Measurements from ENCODE around the gene GOLGA7B.

The GOLGA7B gene

DNA sequence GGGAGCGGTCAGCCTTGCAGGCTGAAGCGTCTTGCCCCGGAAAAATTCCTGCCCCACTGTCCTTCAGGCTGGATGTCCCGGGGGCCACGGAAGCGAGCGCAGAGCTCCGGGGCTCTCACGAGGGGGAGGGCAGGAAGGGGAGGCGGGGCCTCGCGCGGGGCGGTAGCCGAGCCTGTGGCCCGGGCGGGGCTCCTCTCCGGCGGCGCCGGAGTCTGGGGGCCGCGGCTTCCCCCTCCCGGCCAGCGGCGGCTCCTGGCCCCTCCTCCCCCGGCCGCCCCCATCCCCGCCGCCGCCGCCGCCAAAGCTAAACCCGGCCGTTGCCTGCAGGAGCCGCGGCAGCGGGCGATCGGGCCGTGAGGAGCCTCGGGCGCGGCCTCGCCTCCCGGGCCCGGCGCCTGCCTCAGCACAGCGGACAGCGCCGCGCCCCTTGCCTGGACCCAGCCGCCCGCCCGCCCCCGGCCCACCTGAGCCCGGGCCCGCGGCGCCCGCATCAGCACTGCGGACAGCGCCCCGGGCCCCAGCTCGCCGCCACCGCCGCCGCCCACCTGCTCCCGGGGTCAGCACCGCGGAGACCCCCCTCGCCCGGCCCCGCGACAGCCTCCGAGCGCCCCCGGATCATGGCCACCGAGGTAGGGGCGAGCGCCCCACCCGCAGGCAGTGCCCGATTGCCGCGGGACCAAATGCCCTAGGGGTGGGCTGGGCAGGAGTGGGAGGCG lies at the start of gene GOLGA7B:
TSS of gene GOLGA7B (plus strand) at position 157 of the 716 bp plus-strand sequence. CDS start at position 618, 461 bp downstream.
- peak; percentile 83 for DNase-seq

DNA sequence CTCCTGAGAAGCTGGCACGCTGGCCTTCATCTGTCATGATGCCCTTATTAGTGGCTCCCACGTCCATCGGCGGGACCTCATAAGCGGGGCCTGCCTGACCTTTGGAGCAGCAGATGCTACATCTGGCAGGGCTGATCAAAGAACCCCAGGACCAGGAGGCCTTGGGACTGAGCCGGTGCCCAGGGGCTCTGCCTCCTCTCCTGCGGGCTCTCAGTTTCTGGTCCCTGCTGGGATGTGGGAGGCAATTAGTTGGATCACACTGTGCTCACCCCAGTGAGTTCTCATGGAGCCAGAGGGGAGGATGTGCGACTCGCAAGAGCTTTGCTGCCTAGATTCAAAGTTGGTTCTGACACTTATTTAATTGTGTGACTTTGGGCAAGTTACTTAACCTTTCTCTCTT lies 49.2 kb upstream of the GOLGA7B start:
- DNase-seq = no peak

DNA sequence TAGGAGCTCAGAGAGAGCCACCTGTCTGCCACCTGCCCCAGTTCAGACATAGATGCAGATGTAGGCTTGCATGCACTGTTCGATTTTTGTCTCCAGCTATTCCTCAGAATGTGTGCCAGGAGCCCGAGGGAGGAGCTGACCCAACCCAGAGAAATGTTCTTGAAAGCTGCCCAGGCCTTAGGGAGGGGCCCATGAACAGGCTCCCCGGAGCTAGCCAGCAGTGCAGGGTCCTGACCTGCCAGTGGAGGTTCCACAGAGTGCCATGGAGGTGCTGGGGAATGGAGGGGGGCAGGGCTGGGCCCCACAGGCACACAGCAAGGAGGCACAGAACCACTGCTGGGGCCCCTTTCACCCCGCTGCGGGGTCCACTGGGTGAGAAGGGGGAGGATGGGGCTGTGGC lies 48.2 kb upstream of the GOLGA7B start:
- no peak for DNase-seq

DNA sequence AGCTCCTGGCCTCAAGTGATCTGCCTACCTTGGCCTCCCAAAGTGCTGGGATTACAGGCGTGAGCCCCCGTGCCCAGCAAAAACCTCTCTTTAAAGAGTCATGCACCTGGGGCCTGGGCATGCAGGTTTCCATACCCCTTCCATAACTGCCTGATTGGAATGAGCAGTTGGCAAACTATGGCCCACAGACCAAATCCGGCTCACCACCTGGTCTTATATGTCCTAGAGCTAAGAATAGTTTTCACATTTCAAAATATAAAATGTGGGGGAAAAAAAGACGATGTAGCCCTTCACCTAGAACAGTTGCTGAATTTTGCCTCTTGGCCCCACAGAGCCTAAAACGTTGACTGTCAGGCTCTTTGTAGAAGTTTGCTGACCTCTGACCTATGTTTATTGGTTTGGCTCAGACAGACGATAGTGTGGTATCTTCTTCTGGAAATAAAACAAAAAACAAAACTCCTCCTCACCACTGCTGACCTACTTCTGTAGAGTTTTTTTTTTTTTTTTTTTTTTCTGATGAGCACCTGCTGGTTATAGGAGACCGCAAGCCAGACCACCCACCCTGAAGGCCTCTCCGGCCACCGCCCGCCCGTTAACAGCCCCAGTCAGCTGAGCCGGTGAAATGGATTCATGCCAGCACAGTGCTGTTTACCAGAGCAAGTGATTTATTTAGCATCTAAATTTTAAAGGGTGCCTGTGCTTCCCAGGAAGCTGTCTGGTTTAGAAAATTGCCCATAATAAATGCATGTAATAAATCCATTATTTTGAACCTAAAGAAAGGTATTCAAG lies 44.4 kb upstream of the GOLGA7B start:
- DNase-seq = no peak

DNA sequence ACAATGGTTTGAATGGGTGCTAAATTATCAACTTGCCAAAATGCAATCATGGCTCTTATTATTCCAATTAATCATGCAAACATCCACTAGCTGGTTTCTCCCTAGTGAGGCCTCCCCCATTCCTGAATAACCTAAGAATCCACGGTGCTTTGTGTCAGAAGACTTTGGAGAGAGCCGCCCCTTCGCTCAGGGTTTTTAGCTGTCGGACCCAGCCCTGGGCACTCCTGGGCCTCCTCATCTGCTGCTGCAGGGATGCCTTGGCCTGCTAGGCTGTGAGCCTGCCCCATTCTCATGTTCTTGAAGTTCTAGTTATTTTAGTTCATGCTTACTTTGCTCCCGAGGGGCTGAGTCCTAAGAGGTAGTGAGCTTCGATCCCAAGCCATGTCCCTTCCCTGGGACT lies 43.7 kb upstream of the GOLGA7B start:
- no peak for DNase-seq

DNA sequence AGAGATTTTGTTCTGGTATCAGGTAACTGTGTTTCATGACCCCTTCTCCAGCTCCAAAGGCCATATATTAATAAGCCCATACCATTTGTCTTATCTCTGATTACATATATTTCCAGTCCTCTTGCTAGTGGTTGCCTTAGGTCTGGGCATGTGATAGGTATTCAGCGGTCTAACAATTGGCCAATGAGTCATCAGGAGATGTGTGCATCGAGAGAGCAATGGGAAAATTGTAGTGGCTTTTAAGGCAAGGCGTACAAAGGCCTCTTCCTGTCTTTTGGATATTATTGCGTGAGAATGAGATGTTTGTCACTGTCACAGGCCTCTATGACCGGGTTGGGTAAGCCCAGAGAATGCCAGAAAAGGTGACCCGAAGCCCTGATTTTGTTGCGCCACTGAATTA lies 39.2 kb upstream of the GOLGA7B start:
- no peak for DNase-seq

DNA sequence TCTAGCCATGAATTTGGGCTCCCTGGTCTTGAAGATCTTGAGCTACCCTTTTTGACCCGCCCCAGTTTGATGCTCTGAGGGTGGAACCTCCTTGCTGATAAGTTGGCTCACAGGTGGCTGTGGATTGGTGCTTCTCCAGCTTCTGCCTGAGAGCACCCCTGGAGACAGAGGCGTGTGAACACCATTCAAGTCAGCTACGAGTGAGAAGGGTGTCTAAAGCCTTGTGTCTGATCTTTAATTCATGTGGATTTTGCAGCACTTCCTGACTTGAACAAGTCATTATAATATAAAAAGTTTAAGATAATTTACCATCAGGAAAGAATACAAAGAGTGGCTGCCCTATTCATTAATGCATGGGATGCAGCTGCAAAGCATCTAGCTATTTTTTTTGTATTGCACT lies 37.7 kb upstream of the GOLGA7B start:
- no peak for DNase-seq

GRCh38 chr10:97812696-97813095 lies 36.9 kb upstream of the GOLGA7B start:
- no peak for DNase-seq

DNA sequence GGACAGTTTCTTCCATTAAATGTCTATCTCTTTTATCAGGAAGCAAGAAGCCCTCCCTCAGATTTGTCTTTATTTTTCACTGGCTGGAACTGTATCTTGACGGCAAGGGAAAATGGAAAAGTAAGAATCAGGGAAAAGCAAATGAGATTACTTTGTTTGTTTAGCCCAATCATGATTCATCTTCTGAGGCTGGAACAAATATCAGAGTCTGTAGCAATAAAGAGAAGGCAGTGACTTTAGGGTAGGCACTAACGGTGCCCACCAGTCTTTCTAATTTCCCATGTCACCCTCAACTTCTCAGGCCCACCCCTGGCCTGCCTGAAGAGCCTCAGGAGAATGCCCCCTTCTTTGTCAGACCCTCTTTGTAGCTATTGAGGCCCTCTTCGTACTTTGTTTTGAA lies 36.3 kb upstream of the GOLGA7B start:
- no peak for DNase-seq

- no peak for DNase-seq
Measured at GRCh38 chr10:97814996-97815395, 34.6 kb upstream of the GOLGA7B start.

GRCh38 chr10:97816609-97817008 lies 33.0 kb upstream of the GOLGA7B start:
- DNase-seq = no peak

- no peak for DNase-seq
Measured at GRCh38 chr10:97818572-97818971, 31.1 kb upstream of the GOLGA7B start.

DNA sequence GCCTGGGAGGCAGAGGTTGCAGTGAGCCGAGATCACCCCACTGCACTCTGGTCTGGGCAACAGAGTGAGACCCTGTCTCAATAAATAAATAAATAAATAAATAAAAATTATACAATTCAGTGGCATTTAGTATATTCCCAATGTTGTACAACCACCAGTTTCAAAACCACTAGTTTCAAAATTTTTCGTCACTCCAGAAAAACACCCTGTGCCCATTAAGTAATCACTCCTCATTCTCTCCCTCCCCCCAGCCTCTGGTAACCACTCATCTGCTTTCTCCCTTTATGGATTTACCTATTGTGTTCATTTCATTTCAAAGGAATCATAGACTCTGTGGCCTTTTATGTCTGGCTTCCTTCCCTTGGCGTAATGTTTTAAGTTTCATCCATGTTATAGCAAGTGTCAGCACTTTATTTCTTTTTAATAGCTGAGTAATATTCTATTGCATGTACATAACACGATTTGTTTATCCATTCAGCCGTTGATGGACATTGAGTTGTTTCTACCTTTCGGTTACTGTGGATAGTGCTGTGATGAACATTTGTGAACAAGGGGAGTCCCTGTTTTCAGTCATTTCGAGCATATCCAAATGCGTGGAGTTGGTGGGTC lies 29.4 kb upstream of the GOLGA7B start:
- DNase-seq = no peak

GRCh38 chr10:97821308-97822038 lies 28.2 kb upstream of the GOLGA7B start:
- DNase-seq = no peak

DNA sequence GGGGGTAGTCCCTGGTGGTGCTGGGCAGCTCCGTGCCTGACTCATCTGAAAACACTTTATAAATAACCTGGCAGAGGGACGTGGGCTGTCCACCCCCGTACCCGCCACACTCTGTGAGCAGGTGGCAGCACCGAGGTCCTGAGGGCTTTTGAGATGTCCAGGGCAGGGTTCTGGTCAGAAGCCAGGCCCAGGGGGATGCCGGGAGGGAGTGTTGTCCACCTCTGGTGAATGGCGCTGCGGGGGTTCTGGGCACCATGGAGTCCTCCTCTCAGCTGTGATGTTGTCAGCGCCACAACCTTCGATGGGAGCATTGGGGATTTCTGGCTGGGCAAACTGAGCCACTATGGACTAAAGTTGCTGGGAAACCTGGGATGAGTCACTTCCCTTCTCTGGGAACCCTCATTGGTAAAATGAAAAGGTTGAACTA lies 27.4 kb upstream of the GOLGA7B start:
- no peak for DNase-seq

DNA sequence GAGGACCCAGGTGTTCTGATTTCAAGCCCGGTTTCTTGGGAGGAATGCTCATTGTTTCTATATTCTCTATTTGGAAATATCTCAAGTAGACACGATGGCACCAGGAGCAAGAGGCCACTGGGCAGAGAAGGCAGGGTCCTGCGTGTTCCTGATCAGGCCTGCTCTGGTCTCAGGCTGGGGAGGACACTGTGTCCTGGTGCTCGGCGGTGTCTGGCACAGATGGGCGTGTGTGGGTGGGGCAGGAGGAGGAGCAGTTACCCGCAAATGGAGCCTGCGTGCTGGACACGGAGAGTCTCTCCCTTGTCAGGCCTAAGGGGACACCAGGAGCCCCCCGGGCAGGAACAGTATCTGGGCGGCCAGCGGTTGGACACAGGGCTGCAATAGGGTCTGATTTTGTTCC lies 25.9 kb upstream of the GOLGA7B start:
- no peak for DNase-seq

- DNase-seq = no peak
Measured at GRCh38 chr10:97825020-97825760, 24.5 kb upstream of the GOLGA7B start.

- DNase-seq = no peak
Measured at GRCh38 chr10:97826892-97827291, 22.8 kb upstream of the GOLGA7B start.

DNA sequence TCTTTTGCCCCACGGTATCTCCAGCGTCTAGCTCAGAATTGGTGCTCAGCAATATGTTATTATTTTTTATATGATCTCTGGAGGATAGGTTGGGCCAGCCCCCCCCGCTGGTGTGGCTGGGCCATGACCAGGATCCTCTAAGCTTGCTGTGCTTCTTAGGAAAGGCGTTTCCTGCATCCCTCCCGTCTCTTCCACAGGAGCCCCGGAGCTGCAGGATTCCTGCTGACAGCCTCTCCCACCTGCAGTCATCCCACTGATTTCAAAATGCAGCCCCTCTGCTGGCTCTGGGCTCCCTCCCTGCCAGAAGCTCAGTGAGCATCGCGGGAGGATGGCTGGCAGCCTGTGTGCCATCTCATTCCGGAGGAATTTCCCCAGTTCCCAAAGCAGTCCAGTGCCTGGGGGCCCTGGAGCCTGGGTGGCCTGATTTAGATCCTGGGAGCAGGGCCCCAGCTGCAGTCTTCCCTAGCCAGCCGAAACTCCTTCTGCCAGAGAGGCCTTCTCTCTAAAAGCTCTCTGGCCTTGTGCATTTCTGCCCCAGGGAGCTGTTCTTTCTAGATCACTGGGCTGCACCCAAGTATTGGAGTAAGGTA lies 21.8 kb upstream of the GOLGA7B start:
- peak; percentile 41 for DNase-seq

- DNase-seq = no peak
Measured at GRCh38 chr10:97828721-97829120, 20.9 kb upstream of the GOLGA7B start.

GRCh38 chr10:97830064-97830463 lies 19.6 kb upstream of the GOLGA7B start:
- no peak for DNase-seq

DNA sequence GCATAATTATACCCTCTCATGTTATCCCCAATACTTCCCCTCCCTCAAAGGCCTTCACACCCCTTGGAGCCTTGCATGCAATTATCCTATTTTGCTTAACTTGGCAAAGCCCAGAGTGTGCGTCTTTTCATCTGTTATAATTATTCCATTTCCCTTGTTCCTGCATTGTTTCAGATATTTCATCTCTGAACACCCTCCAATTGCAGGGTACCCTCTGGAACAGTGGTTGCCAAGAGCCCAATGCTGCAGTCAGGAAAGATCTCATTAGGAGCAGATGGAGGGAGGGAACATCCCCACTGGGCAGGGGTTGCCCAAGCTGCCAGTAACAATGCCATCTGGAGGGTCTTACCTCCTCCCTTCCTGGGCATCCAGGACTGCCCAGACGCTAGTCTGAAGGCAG lies 18.4 kb upstream of the GOLGA7B start:
- DNase-seq = no peak

All from 8988T (cell line).